Endothelial cell of umbilical vein (primary cell): Measurements from ENCODE around the gene WDR89.

Experiments used
- EZH2 ChIP-seq: IDR thresholded peaks from 2 replicates; pipeline ENCODE4 v1.6.1; 2012; ENCODE audit warnings: borderline replicate concordance, low read depth, mild to moderate bottlenecking, moderate library complexity, low read length, inconsistent platforms; ENCODE audit not compliant: severe bottlenecking
- FOS ChIP-seq: IDR thresholded peaks from 2 replicates; pipeline ENCODE4 v1.6.1; 2011; ENCODE audit warnings: mild to moderate bottlenecking, low read length, moderate library complexity, borderline replicate concordance; ENCODE audit not compliant: insufficient read depth
- GATA2 ChIP-seq: IDR thresholded peaks from 2 replicates; pipeline ENCODE4 v1.7.0; 2011; ENCODE audit warnings: low read depth, mild to moderate bottlenecking, moderate library complexity, mixed read lengths, low read length; ENCODE audit not compliant: insufficient read length, insufficient read depth
- JUN ChIP-seq: IDR thresholded peaks from 2 replicates; pipeline ENCODE4 v1.6.1; 2011; ENCODE audit warnings: borderline replicate concordance, low read depth; ENCODE audit not compliant: insufficient read length, insufficient read depth
- MYC ChIP-seq: IDR thresholded peaks from one replicate; pipeline ENCODE4 v1.6.1; 2011; ENCODE audit warnings: mild to moderate bottlenecking, low read depth, low read length
- POLR2A ChIP-seq: IDR thresholded peaks from 2 replicates; pipeline ENCODE4 v1.6.1; 2012; ENCODE audit warnings: low read depth, mild to moderate bottlenecking, control low read depth, low read length
- POLR2AphosphoS5 ChIP-seq: IDR thresholded peaks from 2 replicates; pipeline ENCODE4 v1.6.1; 2012; ENCODE audit warnings: low read depth, mild to moderate bottlenecking, control low read depth, low read length, moderate library complexity; ENCODE audit not compliant: insufficient read depth
- TF ChIP-seq, protein P1 (sequence below), 2 donors: IDR thresholded peaks; 1 replicate in 1 of 2; 2 replicates in 1 of 2; pipeline ENCODE4 v1.5.1; 2011; ENCODE audit warnings: low read length in 2 of 2, mild to moderate bottlenecking in 2 of 2, moderate library complexity in 2 of 2, control low read depth in 1 of 2, inconsistent platforms in 1 of 2, low read depth in 1 of 2; ENCODE audit not compliant: insufficient read depth in 1 of 2; ENCODE audit errors: extremely low read depth in 1 of 2
- TF ChIP-seq, protein P2 (sequence below): IDR thresholded peaks from 2 replicates; pipeline ENCODE4 v1.6.1; 2011; ENCODE audit not compliant: insufficient read depth, insufficient read length

DNA sequence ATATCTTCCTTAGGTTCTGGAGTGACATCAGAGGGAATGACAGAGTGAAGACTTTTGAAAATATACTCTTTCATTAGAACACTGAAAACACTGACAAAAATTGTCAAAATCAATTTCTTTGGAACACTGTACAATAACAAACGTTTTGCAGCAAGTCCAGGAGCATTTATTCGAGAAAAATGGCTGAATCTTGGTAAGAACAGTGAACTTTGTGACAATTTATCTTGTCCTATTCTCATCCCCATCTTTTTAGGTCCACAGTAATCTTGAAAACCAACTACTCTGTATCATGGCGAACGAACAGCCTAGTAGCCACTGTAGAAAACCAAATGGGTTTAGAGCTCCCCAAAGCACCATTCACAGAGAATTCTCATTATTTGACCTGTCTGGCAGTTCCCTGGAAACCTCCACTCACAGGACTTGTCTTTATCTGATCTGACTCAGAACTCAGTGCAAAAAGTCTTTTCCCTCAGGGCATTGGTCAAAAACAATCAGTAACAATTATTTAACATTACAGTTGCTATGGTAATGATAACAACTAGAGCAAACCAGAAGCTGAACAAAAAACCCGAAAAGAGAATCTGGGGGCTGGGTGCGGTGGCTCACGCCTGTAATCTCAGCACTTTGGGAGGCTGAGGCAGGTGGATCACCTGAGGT, 78.2 kb downstream of the WDR89 start:
- TF ChIP-seq, protein P1, sequence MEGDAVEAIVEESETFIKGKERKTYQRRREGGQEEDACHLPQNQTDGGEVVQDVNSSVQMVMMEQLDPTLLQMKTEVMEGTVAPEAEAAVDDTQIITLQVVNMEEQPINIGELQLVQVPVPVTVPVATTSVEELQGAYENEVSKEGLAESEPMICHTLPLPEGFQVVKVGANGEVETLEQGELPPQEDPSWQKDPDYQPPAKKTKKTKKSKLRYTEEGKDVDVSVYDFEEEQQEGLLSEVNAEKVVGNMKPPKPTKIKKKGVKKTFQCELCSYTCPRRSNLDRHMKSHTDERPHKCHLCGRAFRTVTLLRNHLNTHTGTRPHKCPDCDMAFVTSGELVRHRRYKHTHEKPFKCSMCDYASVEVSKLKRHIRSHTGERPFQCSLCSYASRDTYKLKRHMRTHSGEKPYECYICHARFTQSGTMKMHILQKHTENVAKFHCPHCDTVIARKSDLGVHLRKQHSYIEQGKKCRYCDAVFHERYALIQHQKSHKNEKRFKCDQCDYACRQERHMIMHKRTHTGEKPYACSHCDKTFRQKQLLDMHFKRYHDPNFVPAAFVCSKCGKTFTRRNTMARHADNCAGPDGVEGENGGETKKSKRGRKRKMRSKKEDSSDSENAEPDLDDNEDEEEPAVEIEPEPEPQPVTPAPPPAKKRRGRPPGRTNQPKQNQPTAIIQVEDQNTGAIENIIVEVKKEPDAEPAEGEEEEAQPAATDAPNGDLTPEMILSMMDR (IDR thresholded peaks at IDR 0.05; ENCODE audit: extremely low read depth in 1 of 2, insufficient read depth in 1 of 2, low read depth in 1 of 2, low read length in 2 of 2) = no peak
- TF ChIP-seq EZH2 (no peak), JUN (no peak), POLR2AphosphoS5 (no peak), MYC (no peak), POLR2A (no peak), FOS (no peak), GATA2 (peak; percentile 18)
- TF ChIP-seq, protein P2, sequence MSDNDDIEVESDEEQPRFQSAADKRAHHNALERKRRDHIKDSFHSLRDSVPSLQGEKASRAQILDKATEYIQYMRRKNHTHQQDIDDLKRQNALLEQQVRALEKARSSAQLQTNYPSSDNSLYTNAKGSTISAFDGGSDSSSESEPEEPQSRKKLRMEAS = no peak
